ENCODE results near the gene PLAA.

Gene PLAA

DNA sequence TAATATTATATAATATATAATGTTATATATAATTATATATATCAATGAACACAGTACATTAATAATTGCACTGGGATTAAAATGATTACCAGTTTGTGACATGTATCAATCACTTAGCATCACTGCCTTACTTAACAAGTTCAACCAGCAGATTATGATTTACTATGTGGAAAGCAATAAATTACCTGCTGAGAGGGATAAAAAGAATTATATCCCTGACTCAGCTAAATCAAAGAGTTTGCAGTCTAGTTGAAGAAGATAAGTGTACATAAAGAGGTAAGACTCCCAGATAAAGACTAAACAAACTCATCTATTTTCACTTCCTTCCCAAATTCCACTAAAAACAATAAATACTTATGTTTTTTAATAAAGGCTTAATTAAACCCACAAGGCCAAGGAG, 11.2 kb downstream of the PLAA start:
- no peak overlapping the region for H3K4me3 ChIP-seq (replicated peaks; ENCODE audit: low read depth, low read length)
- no peak for DNase-seq (ENCODE audit: low read depth)
- TF ChIP-seq, protein P1, sequence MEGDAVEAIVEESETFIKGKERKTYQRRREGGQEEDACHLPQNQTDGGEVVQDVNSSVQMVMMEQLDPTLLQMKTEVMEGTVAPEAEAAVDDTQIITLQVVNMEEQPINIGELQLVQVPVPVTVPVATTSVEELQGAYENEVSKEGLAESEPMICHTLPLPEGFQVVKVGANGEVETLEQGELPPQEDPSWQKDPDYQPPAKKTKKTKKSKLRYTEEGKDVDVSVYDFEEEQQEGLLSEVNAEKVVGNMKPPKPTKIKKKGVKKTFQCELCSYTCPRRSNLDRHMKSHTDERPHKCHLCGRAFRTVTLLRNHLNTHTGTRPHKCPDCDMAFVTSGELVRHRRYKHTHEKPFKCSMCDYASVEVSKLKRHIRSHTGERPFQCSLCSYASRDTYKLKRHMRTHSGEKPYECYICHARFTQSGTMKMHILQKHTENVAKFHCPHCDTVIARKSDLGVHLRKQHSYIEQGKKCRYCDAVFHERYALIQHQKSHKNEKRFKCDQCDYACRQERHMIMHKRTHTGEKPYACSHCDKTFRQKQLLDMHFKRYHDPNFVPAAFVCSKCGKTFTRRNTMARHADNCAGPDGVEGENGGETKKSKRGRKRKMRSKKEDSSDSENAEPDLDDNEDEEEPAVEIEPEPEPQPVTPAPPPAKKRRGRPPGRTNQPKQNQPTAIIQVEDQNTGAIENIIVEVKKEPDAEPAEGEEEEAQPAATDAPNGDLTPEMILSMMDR (IDR thresholded peaks at IDR 0.05; ENCODE audit: low read length, missing control alignments), result no peak

DNA sequence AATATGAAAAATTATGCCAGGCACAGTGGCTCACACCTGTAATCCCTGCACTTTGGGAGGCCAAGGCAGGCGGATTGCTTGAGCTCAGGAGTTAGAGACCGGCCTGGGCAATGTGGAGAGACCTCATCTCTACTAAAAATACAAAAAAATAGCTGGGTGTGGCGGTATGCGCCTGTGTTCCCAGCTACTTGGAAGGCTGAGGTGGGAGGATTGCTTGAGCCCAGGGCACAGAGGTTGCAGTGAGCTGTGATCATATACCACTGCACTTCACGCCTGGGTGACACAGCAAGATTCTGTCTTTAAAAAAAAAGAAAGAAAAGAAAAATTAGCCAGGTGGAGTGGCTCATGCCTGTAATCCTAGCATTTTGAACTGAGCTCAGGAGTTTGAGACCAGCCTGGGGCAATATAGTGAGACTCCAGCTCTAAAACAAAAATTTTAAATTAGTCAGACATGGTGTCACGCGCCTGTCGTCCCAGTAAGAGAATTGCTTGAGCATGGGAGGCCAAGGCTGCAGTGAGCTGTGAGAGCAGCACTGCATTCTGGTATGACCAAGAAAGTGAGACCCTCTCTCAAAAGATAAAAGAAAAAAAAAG, 18.0 kb downstream of the PLAA start:
- H3K4me3 ChIP-seq (replicated peaks; ENCODE audit: low read depth, low read length), result no peak overlapping the region
- DNase-seq (ENCODE audit: low read depth), result no peak
- TF ChIP-seq, protein P1 (IDR thresholded peaks at IDR 0.05; ENCODE audit: low read length, missing control alignments), result no peak

DNA sequence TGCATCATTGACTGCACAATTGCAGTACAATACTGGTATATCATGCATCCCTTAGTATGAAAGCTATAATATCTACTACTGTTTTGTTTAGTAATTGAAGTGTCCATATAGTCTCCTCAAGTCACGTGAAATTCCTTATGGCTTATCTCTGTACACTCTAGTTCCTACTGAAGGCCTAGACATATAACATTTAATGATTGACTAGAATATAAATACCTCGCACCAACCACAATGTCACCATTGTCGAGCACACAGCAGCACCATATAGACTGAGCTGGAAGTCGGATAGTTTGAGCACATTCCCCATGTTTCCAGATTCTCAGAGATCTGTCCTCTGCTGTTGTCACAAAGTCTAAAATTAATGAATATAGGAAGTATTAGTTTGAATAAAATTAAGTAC, 21.4 kb downstream of the PLAA start:
- TF ChIP-seq, protein P1 (IDR thresholded peaks at IDR 0.05; ENCODE audit: low read length, missing control alignments), result no peak
- H3K4me3 ChIP-seq (replicated peaks; ENCODE audit: low read depth, low read length), result no peak overlapping the region
- no peak for DNase-seq (ENCODE audit: low read depth)

DNA sequence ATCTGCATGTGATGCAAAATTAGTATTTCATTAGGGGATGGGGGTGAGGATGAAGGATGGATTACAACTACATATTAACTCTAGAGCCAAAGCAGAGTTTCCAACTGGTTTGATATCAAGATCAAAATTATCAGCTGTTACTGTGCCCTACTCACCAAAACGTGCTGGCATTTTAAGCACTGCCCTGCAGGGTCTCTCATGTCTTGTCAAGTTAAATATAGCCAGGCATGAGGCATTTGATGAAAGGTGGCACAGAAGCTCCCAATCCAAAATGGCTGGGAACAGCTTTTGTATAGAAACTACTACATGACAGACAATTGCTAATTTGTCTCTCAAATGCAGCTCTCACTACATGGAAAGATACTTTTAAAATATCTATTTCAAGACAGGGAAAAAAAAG, 27.3 kb downstream of the PLAA start:
- TF ChIP-seq, protein P1 (IDR thresholded peaks at IDR 0.05; ENCODE audit: low read length, missing control alignments), result no peak
- no peak for DNase-seq (ENCODE audit: low read depth)
- H3K4me3 ChIP-seq (replicated peaks; ENCODE audit: low read depth, low read length), result no peak overlapping the region

DNA sequence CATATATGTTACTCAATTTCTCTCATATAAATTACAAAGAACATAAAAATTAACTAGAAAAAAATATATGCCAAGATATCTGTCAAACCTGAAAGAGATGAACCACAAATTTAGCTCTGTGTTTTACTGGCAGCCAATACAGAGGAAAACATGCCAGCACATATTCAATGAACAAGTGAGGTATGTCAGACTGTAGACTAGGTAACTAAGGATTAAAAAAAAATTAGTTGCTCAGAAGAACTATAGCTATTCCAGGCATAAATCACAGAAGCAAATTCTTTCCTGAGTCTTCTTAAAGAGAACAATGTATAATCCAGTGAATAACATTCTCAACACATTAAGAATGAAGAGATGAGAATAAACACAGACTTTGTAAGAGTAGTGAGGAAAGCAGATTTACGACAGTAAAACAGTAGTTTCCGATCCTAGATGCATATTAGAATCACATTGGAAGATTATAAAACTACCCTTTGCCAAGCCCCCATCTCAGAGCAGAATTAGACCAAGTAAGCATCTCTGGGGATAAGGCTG, 33.8 kb downstream of the PLAA start:
- TF ChIP-seq, protein P1 (IDR thresholded peaks at IDR 0.05; ENCODE audit: low read length, missing control alignments), result no peak
- DNase-seq (ENCODE audit: low read depth), result no peak
- no peak overlapping the region for H3K4me3 ChIP-seq (replicated peaks; ENCODE audit: low read depth, low read length)

DNA sequence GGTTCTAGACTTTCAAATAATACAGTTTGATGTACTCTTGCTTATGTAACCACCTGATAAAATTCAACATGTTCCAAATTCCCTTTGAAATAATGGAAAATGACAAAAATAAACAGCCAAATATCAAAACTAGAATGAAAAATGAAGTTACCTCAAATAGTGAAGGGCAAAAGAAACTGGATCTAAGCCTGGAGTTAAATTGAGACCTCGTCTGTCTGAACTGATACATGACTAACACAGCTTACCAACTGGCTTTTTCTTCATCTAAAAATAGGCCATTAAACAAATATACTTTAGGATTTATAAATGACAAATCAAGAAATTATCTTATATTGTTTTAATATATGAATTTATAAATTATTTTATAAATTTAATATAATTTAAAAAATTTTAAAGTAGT, 42.4 kb downstream of the PLAA start:
- H3K4me3 ChIP-seq (replicated peaks; ENCODE audit: low read depth, low read length), result no peak overlapping the region

More for the DNA sequence above, 42.4 kb downstream of the PLAA start:
- TF ChIP-seq, protein P1 (IDR thresholded peaks at IDR 0.05; ENCODE audit: low read length, missing control alignments), result no peak
- DNase-seq (ENCODE audit: low read depth), result no peak

Measured in fibroblast of pulmonary artery (primary cell).